A549 (cell line): Measurements from ENCODE around the gene EBF4. TPM values are rescaled to one million over a fixed set of nuclear protein-coding genes. Genes with fewer than 3 reads are reported as not detected.

Experiments used
- ATAC-seq, 2 experiments: fragments of 200-7000 bp in 1 of 2; fragments of >200 bp in 1 of 2; cut with Nextera tagmentation in 1 of 2; cut with Tn5 transposase in 1 of 2; 3 replicates each; pipeline versions ENCODE4 v1.8.0 to v1.9.1; 2018 to 2020; ENCODE audit warnings: mild to moderate bottlenecking in 1 of 2, moderate library complexity in 1 of 2
- CTCF ChIA-PET: fragments of 300-600 bp; sonication (Branson Sonifier 250); formaldehyde crosslinking; extraction: SDS; loops from one replicate; lab custom pipeline; 2021; ENCODE audit warnings: antibody characterized with exemption, inconsistent platforms; lab: Yijun Ruan, JAX
- POLR2A ChIA-PET: fragments of 350-600 bp; formaldehyde crosslinking; extraction: SDS; loops from one replicate; lab custom pipeline; 2021; ENCODE audit warnings: antibody characterized with exemption, inconsistent platforms; lab: Yijun Ruan, JAX
- DNase-seq, 2 experiments: peaks; one replicate each; pipeline versions ENCODE4 v3.0.0 to v3.0.0-alpha.2; 2011 to 2016; ENCODE audit warnings: low read depth in 1 of 2, low spot score in 1 of 2
- FAIRE-seq: peaks from 2 replicates; lab custom pipeline; 2011; peaks lifted over from hg19 to GRCh38; lab: Jason Lieb, UNC
- H3K27ac ChIP-seq, 2 experiments: fragments of >200 bp; sonication (Bioruptor Twin); formaldehyde crosslinking; 3 replicates each; pipeline ENCODE4 v1.5.1; 2016 to 2017
- H3K4me1 ChIP-seq: fragments of >200 bp; sonication (Bioruptor Twin); formaldehyde crosslinking; 3 replicates; pipeline ENCODE4 v1.6.1; 2016
- H3K4me2 ChIP-seq: fragments of >200 bp; sonication (Bioruptor Twin); formaldehyde crosslinking; 3 replicates; pipeline ENCODE4 v1.6.1; 2016
- H3K4me3 ChIP-seq: fragments of >200 bp; sonication (Bioruptor Twin); formaldehyde crosslinking; 3 replicates; pipeline ENCODE4 v1.5.1; 2016
- H3K9me3 ChIP-seq: fragments of >200 bp; sonication (Bioruptor Twin); formaldehyde crosslinking; 3 replicates; pipeline ENCODE4 v1.6.1; 2016
- CBX8 ChIP-seq: fragments of 200-600 bp; sonication (generic); IDR thresholded peaks from 2 replicates; pipeline ENCODE4 v1.6.1; 2016
- EHMT2 ChIP-seq: fragments of 200-600 bp; sonication (generic); IDR thresholded peaks from 2 replicates; pipeline ENCODE4 v1.6.1; 2016; ENCODE audit warnings: antibody characterized with exemption, low read depth, mild to moderate bottlenecking, moderate library complexity
- EP300 ChIP-seq, 2 experiments: fragments of >200 bp; sonication (Bioruptor Twin); formaldehyde crosslinking; IDR thresholded peaks; 2 replicates in 1 of 2; 3 replicates in 1 of 2; pipeline ENCODE4 v1.6.1; 2016 to 2017
- FOSL2 ChIP-seq, 2 experiments: fragments of 450-650 bp in 1 of 2; fragments of >200 bp in 1 of 2; sonication (Bioruptor Twin) in 1 of 2; formaldehyde crosslinking; IDR thresholded peaks; 2 replicates each; pipeline versions ENCODE4 v1.5.0 to v1.6.1; 2016 to 2020; ENCODE audit warnings: mild to moderate bottlenecking in 1 of 2, moderate library complexity in 1 of 2
- HOXA7 ChIP-seq: fragments of 250-450 bp; sonication (Bioruptor Pico); IDR thresholded peaks from 2 replicates; pipeline ENCODE4 v1.5.0; 2020; ENCODE audit warnings: mild to moderate bottlenecking, moderate library complexity
- HOXB5 ChIP-seq: fragments of 250-450 bp; sonication (Bioruptor Pico); IDR thresholded peaks from 2 replicates; pipeline ENCODE4 v1.5.0; 2020; ENCODE audit warnings: mild to moderate bottlenecking, moderate library complexity
- KDM1A ChIP-seq: fragments of 200-600 bp; sonication (generic); IDR thresholded peaks from 2 replicates; pipeline ENCODE4 v1.6.1; 2016; ENCODE audit warnings: low read depth, mild to moderate bottlenecking
- MYC ChIP-seq: IDR thresholded peaks from 2 replicates; pipeline ENCODE4 v1.6.1; 2012; ENCODE audit warnings: mild to moderate bottlenecking, inconsistent platforms, low read length, improper control_type of control experiment, borderline replicate concordance
- NFE2L2 ChIP-seq: fragments of 150-350 bp; conservative IDR thresholded peaks from 2 replicates; pipeline ENCODE4 v1.6.1; 2014; ENCODE audit warnings: low read length
- NR3C1 ChIP-seq: fragments of >200 bp; sonication (Bioruptor Twin); formaldehyde crosslinking; IDR thresholded peaks from 3 replicates; pipeline ENCODE4 v1.6.1; 2017
- POLR2A ChIP-seq: IDR thresholded peaks from 2 replicates; pipeline ENCODE4 v1.6.1; 2012; ENCODE audit warnings: mild to moderate bottlenecking, low read length
- POLR2AphosphoS2 ChIP-seq: conservative IDR thresholded peaks from 2 replicates; pipeline ENCODE4 v1.6.1; 2012; ENCODE audit warnings: low read length, improper control_type of control experiment, inconsistent platforms
- RAD21 ChIP-seq, 2 experiments: fragments of >200 bp in 1 of 2; sonication (Bioruptor Twin) in 1 of 2; formaldehyde crosslinking in 1 of 2; IDR thresholded peaks in 1 of 2; conservative IDR thresholded peaks in 1 of 2; 2 replicates in 1 of 2; 3 replicates in 1 of 2; pipeline ENCODE4 v1.6.1; 2012 to 2018; ENCODE audit warnings: inconsistent platforms in 1 of 2
- RARB ChIP-seq: fragments of 250-450 bp; sonication (Bioruptor Pico); IDR thresholded peaks from 2 replicates; pipeline ENCODE4 v1.8.0; 2021; ENCODE audit warnings: mild to moderate bottlenecking, moderate library complexity
- RCOR1 ChIP-seq: fragments of 150-350 bp; IDR thresholded peaks from 2 replicates; pipeline ENCODE4 v1.6.1; 2014; ENCODE audit warnings: antibody characterized with exemption, low read length, low read depth
- TFCP2L1 ChIP-seq: fragments of 250-450 bp; sonication (Bioruptor Pico); IDR thresholded peaks from 2 replicates; pipeline ENCODE4 v1.5.0; 2021; ENCODE audit warnings: mild to moderate bottlenecking
- WGBS: methylation state at CpG from one replicate; pipeline ENCODE4 v1.1.6; 2017; ENCODE audit errors: missing lambda C conversion rate; 5-methylcytosine and 5-hydroxymethylcytosine counted together
- polyA plus RNA-seq, 4 experiments: library from polyadenylated mRNA; depleted of rRNA in 3 of 4; stranded (reverse); fragments of >200 nt; fragmentation: RNase III in 1 of 4; extraction: RNeasy Plus Mini Kit Qiagen cat#74134 plus additional on column Dnase treatment in 1 of 4; gene quantifications; 2 replicates in 3 of 4; 3 replicates in 1 of 4; pipeline ENCODE4 v1.2.3, GENCODE V29; 2011 to 2017
- TF ChIP-seq, protein P1 (sequence below): fragments of 150-350 bp; IDR thresholded peaks from 2 replicates; pipeline ENCODE4 v1.6.1; 2014; ENCODE audit warnings: low read depth, mild to moderate bottlenecking, low read length

The EBF4 gene
- polyA plus RNA-seq, 2 of the 4 experiments (the other 2 are of a cell fraction), result 2.2 to 3.2 TPM

DNA sequence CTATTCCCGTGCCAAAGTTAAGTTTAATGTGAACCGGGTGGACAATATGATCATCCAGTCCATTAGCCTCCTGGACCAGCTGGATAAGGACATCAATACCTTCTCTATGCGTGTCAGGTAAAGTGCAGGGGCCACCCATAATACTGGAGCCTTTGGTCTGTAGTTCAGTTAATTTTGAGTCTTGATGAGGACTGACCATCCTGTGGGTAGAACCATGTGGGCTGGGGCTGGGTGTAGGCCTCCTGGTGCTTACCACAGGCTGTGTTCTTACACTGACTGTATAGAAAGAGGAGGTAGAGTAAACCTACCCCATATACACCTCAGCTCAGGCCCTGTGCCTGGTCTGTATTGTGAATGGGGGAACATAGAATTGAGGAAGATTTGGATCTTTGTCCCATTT, 37.7 kb upstream of the EBF4 start:
- peaks cover 34% of the 10 kb centered on the region for H3K4me1 ChIP-seq
- TF ChIP-seq EP300 (IDR thresholded peaks at IDR 0.05) (no peak), RARB (CRISPR knock-in tag) (no peak), CBX8 (no peak), RCOR1 (no peak), FOSL2 (IDR thresholded peaks at IDR 0.05) (no peak), FOSL2 (CRISPR knock-in tag; IDR thresholded peaks at IDR 0.05) (no peak), HOXB5 (CRISPR knock-in tag) (no peak), MYC (no peak), NFE2L2 (no peak), NR3C1 (no peak), KDM1A (no peak), HOXA7 (CRISPR knock-in tag) (no peak), RAD21 (conservative IDR thresholded peaks at IDR 0.05 in 1 of 2, IDR thresholded peaks at IDR 0.05 in 1 of 2) (no peak)
- TF ChIP-seq, protein P1, sequence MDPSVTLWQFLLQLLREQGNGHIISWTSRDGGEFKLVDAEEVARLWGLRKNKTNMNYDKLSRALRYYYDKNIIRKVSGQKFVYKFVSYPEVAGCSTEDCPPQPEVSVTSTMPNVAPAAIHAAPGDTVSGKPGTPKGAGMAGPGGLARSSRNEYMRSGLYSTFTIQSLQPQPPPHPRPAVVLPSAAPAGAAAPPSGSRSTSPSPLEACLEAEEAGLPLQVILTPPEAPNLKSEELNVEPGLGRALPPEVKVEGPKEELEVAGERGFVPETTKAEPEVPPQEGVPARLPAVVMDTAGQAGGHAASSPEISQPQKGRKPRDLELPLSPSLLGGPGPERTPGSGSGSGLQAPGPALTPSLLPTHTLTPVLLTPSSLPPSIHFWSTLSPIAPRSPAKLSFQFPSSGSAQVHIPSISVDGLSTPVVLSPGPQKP, result no peak
- H3K9me3 ChIP-seq, result no peaks in the 10 kb centered on the region
- H3K4me3 ChIP-seq, result peak overlapping the region; percentile 78; the same call in 2 of the 3 replicates
- peak overlapping the region in 1 of 2 experiments; percentile 95; a peak in 3 of 6 replicates for H3K27ac ChIP-seq
- H3K4me2 ChIP-seq, result peak overlapping the region; percentile 98
- ATAC-seq (no peak), DNase-seq (no peak), FAIRE-seq (no peak)
- ChIA-PET CTCF (interaction anchor here (1.1 to 13.5 kb wide), 7 partner anchors 8 to 130 kb away, joined by 3 to 165 read pairs (median 7); partner anchors contain the start of gene IDH3B), POLR2A (interaction anchor here (1.7 kb wide), 1 partner anchor 9 kb away, joined by 11 read pairs; the partner anchor contains the start of gene IDH3B)
- 58% methylated on average over 3 of the region's 3 CpGs for WGBS

DNA sequence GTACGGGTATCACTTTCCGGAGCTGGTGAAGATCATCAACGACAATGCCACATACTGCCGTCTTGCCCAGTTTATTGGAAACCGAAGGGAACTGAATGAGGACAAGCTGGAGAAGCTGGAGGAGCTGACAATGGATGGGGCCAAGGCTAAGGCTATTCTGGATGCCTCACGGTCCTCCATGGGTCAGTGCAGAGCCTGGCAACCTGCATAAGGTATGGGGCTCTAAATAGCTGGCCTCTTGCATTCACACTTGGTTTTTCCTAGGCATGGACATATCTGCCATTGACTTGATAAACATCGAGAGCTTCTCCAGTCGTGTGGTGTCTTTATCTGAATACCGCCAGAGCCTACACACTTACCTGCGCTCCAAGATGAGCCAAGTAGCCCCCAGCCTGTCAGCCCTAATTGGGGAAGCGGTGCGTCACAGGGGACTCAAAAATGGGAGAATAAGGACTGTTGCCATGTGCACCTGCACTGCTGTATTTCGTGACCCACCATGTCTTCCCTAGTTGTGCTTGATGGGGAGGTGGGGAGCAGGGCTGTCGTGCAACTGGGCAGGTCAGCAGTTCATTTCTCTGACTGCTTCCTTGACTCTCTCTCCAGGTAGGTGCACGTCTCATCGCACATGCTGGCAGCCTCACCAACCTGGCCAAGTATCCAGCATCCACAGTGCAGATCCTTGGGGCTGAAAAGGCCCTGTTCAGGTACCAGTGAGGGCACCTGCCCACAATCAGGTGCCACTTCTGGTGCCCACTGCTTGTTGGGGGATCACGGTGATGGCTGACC, 37.1 kb upstream of the EBF4 start:
- H3K9me3 ChIP-seq, result no peaks in the 10 kb centered on the region
- WGBS, result 95% methylated on average over 17 of the region's 17 CpGs
- ATAC-seq (no peak), DNase-seq (no peak), FAIRE-seq (no peak)
- no peak overlapping the region for H3K27ac ChIP-seq
- no peak overlapping the region for H3K4me3 ChIP-seq
- peaks cover 34% of the 10 kb centered on the region for H3K4me1 ChIP-seq
- no peak for TF ChIP-seq RAD21 (conservative IDR thresholded peaks at IDR 0.05 in 1 of 2, IDR thresholded peaks at IDR 0.05 in 1 of 2)
- 0 out of 2 replicates have a peak, but pooled peaks have one; percentile 26 for TF ChIP-seq POLR2AphosphoS2
- no peak for TF ChIP-seq POLR2A
- POLR2A ChIA-PET, result interaction anchor here (1.7 kb wide), 1 partner anchor 8 kb away, joined by 11 read pairs; the partner anchor contains the start of gene IDH3B
- H3K4me2 ChIP-seq, result peak overlapping the region; percentile 98; the same call in 2 of the 3 replicates
- CTCF ChIA-PET, result interaction anchor here (1.1 to 13.5 kb wide), 8 partner anchors 7 to 345 kb away, joined by 3 to 165 read pairs (median 6); partner anchors contain the start of gene IDH3B

DNA sequence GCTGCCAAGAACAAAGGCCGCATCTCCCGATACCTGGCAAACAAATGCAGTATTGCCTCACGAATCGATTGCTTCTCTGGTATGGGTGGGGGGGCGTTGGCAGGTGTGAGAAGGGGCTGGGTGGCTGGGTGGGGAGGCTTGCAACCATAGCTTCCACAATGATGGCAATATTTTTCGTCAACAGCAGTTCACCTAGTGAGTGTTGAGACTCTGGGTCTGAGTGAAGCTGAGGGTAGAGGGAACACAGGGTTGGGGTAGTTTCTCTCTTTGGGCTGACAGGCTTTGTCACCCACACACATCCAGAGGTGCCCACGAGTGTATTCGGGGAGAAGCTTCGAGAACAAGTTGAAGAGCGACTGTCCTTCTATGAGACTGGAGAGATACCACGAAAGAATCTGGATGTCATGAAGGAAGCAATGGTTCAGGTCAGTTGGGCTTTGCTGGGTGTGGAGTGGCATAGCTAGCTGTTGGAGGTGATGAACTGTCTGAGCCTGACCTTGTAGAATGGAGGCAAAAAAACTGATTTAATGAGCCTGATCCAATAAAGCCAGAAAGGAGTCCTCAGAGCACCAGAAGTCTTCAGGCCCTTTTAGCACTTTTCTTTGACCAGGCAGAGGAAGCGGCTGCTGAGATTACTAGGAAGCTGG, 36.0 kb upstream of the EBF4 start:
- ATAC-seq (no peak), DNase-seq (no peak), FAIRE-seq (no peak)
- H3K4me3 ChIP-seq, result no peak overlapping the region
- H3K4me1 ChIP-seq, result peaks cover 28% of the 10 kb centered on the region
- TF ChIP-seq TFCP2L1 (0 out of 2 replicates have a peak, but pooled peaks have one; percentile 20), EHMT2 (no peak)
- ChIA-PET CTCF (interaction anchor here (1.1 to 13.5 kb wide), 3 partner anchors 9 to 344 kb away, joined by 3 to 165 read pairs (median 19); no protein-coding TSS in a partner anchor), POLR2A (no interaction called here)
- H3K9me3 ChIP-seq, result no peaks in the 10 kb centered on the region
- 93% methylated on average over 12 of the region's 12 CpGs for whole genome bisulfite sequencing
- no peak overlapping the region for H3K27ac ChIP-seq
- no peak overlapping the region for H3K4me2 ChIP-seq
